ENCODE data around the gene SPTLC3. TPM values are rescaled to one million over a fixed set of nuclear protein-coding genes. Genes with fewer than 3 reads are reported as not detected.

SPTLC3 gene
- total RNA-seq, 2 experiments from 2014 or later: 0.38 to 0.59 TPM

DNA sequence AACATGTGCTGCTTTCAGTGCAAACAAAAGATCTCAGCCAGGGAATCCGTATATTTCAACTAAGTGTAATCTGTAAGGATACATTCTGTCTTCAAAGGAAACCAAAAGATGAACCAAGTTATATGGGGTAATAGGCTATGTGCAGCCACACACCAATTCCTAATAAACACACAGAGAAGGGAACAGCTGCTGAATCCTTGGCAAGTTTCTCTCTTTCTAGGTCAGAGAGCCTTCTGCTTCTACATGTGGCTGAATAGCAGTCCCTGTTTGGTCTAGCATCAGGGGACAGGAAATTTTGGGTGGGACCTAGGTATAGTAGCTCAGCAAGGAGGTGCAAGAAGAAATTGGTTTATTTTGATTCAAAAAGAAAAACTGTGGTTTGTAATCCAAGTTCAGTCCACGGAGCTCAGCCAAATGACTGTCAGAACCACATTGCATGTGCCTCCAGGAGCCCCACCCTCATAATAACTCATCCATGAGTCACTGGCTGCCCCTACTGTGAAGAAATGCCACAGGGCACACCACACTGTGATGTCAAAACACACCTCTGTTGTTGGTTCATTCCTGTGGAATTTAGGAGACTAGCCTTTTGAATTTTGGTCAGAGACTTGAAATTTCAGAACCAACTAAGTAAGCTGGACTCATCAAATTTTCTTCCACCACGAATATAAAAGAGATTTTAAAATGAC lies 21.1 kb downstream of the SPTLC3 start:
- ChIA-PET POLR2A (no interaction called here), CTCF (no interaction called here)
- H3K36me3 Mint-ChIP-seq (ENCODE audit: low read depth): peaks cover 10% of the 10 kb centered on the region
- H3K27ac Mint-ChIP-seq: no peak overlapping the region
- H3K4me3 Mint-ChIP-seq: no peak overlapping the region
- Histone ChIP-seq H3K4me3 (ENCODE audit: low read length) (no peak overlapping the region), H3K9me3 (ENCODE audit: control insufficient read depth in 1 of 2, insufficient read depth in 1 of 2, low read length in 2 of 2) (no peaks in the 10 kb centered on the region), H3K4me1 (ENCODE audit: insufficient read depth, low read length) (no peaks in the 10 kb centered on the region), H3K27ac (ENCODE audit: low read depth in 1 of 2, low read length in 2 of 2) (no peak overlapping the region), H3K36me3 (ENCODE audit: insufficient read depth, low read length) (no peaks in the 10 kb centered on the region), H3K27me3 (ENCODE audit: control insufficient read depth in 1 of 2, insufficient read depth in 2 of 2, low read length in 2 of 2) (no peaks in the 10 kb centered on the region)
- intact Hi-C loops (cut with DNase I, micrococcal nuclease): no loop called here
- H3K4me1 Mint-ChIP-seq (ENCODE audit: low read depth): no peaks in the 10 kb centered on the region
- no peak for TF ChIP-seq CTCF (IDR thresholded peaks at IDR 0.05)
- no peaks in the 10 kb centered on the region for H3K27me3 Mint-ChIP-seq
- ATAC-seq (ENCODE audit: poor library complexity) (no peak), DNase-seq (no peak)
- H3K9me3 Mint-ChIP-seq: no peaks in the 10 kb centered on the region

- Histone ChIP-seq H3K36me3 (ENCODE audit: insufficient read depth, low read length) (no peaks in the 10 kb centered on the region), H3K9me3 (ENCODE audit: control insufficient read depth in 1 of 2, insufficient read depth in 1 of 2, low read length in 2 of 2) (no peaks in the 10 kb centered on the region), H3K4me1 (ENCODE audit: insufficient read depth, low read length) (no peaks in the 10 kb centered on the region), H3K27ac (ENCODE audit: low read depth in 1 of 2, low read length in 2 of 2) (no peak overlapping the region), H3K4me3 (ENCODE audit: low read length) (no peak overlapping the region), H3K27me3 (ENCODE audit: control insufficient read depth in 1 of 2, insufficient read depth in 2 of 2, low read length in 2 of 2) (no peaks in the 10 kb centered on the region)
- no peak overlapping the region for H3K4me3 Mint-ChIP-seq
- H3K27ac Mint-ChIP-seq: no peak overlapping the region
- intact Hi-C loops (cut with DNase I, micrococcal nuclease): no loop called here
- H3K9me3 Mint-ChIP-seq: no peaks in the 10 kb centered on the region
- DNase-seq: no peak
- H3K27me3 Mint-ChIP-seq: no peaks in the 10 kb centered on the region
- ChIA-PET CTCF (no interaction called here), POLR2A (no interaction called here)
- H3K36me3 Mint-ChIP-seq (ENCODE audit: low read depth): no peaks in the 10 kb centered on the region
- no peak for ATAC-seq (ENCODE audit: poor library complexity)
- no peaks in the 10 kb centered on the region for H3K4me1 Mint-ChIP-seq (ENCODE audit: low read depth)
- no peak for TF ChIP-seq CTCF (IDR thresholded peaks at IDR 0.05)
Measured at GRCh38 chr20:13031751-13032150, 23.0 kb downstream of the SPTLC3 start.

DNA sequence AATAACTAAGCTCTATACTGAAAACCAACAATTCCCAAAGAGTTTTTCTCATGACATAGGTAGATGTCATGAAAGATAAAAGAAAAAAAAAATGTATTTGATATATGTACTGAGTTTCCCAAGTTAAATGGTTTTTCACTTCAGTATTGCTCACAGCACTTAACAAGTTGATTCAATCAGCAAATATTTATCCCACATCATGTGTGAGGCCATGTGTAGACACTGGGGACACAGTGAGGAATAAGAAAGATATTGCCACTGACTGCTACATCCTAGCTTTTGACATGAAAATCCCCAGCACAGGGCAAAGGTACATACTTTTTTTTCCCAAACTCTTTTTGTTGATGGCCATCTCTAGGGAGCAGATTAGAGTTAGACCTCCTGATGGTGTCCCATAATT lies 25.3 kb downstream of the SPTLC3 start:
- Histone ChIP-seq H3K4me3 (ENCODE audit: low read length) (no peak overlapping the region), H3K9me3 (ENCODE audit: control insufficient read depth in 1 of 2, insufficient read depth in 1 of 2, low read length in 2 of 2) (no peaks in the 10 kb centered on the region), H3K27ac (ENCODE audit: low read depth in 1 of 2, low read length in 2 of 2) (no peak overlapping the region), H3K4me1 (ENCODE audit: insufficient read depth, low read length) (no peaks in the 10 kb centered on the region), H3K36me3 (ENCODE audit: insufficient read depth, low read length) (no peaks in the 10 kb centered on the region), H3K27me3 (ENCODE audit: control insufficient read depth in 1 of 2, insufficient read depth in 2 of 2, low read length in 2 of 2) (no peaks in the 10 kb centered on the region)
- no peaks in the 10 kb centered on the region for H3K9me3 Mint-ChIP-seq
- intact Hi-C loops (cut with DNase I, micrococcal nuclease): no loop called here
- ChIA-PET POLR2A (no interaction called here), CTCF (no interaction called here)
- DNase-seq (no peak), ATAC-seq (ENCODE audit: poor library complexity) (no peak)
- no peaks in the 10 kb centered on the region for H3K36me3 Mint-ChIP-seq (ENCODE audit: low read depth)
- no peaks in the 10 kb centered on the region for H3K27me3 Mint-ChIP-seq
- no peaks in the 10 kb centered on the region for H3K4me1 Mint-ChIP-seq (ENCODE audit: low read depth)
- no peak overlapping the region for H3K4me3 Mint-ChIP-seq
- H3K27ac Mint-ChIP-seq: no peak overlapping the region
- no peak for TF ChIP-seq CTCF (IDR thresholded peaks at IDR 0.05)

All from CD4-positive, alpha-beta T cell (primary cell).